ENCODE results near the gene MST1. TPM values are rescaled to one million over a fixed set of nuclear protein-coding genes. Genes with fewer than 3 reads are reported as not detected.
A peak's percentile ranks its signal among the peaks of the same experiment; 100 is the strongest.

The MST1 gene
- total and polyA plus RNA-seq, 2 of the 4 experiments (the other 2 are of a cell fraction): 1.3 to 13.0 TPM

GRCh38 chr3:49716169-49716568, 26.9 kb upstream of the MST1 start:
- Histone ChIP-seq H2BK15ac (ENCODE audit: low read depth, low read length) (no peak overlapping the region), H3K36me3 (ENCODE audit: control insufficient read depth, insufficient read depth, low read length) (peaks cover 17% of the 10 kb centered on the region), H2AFZ (replicated peaks; ENCODE audit: low read length, poor library complexity) (no peak overlapping the region), H3K9me3 (ENCODE audit: control insufficient read depth, insufficient read depth, low read length) (no peaks in the 10 kb centered on the region), H3K4me2 (ENCODE audit: low read depth, low read length) (no peak overlapping the region), H3K18ac (ENCODE audit: low read depth, low read length) (no peak overlapping the region), H2AK5ac (ENCODE audit: low read depth, low read length) (no peak overlapping the region), H3K14ac (replicated peaks; ENCODE audit: low read depth, low read length) (no peak overlapping the region), H4K5ac (ENCODE audit: low read depth, low read length) (no peak overlapping the region), H3K27me3 (ENCODE audit: control insufficient read depth, insufficient read depth, low read length) (no peaks in the 10 kb centered on the region), H3K56ac (ENCODE audit: extremely low read depth, insufficient read depth, low read length) (no peak overlapping the region), H3K27ac (ENCODE audit: insufficient read depth, low read length) (no peak overlapping the region), H4K8ac (ENCODE audit: low read depth in 2 of 2, low read length in 2 of 2) (no peak overlapping the region), H3K79me1 (ENCODE audit: low read depth in 1 of 2, low read length in 2 of 2) (peaks cover 4 to 15% of the 10 kb centered on the region in 2 experiments; a peak in 2 of 4 replicates), H2AK9ac (replicated peaks; ENCODE audit: low read depth, low read length, poor library complexity) (peak overlapping the region; percentile 66), H4K91ac (ENCODE audit: insufficient read depth, low read depth, low read length) (no peak overlapping the region), H2BK120ac (ENCODE audit: low read depth, low read length) (no peak overlapping the region), H3K4me1 (ENCODE audit: control insufficient read depth, insufficient read depth, low read length) (peaks cover 6% of the 10 kb centered on the region), H4K20me1 (ENCODE audit: insufficient read depth, low read length) (peaks cover 17% of the 10 kb centered on the region), H3K9me1 (ENCODE audit: insufficient read depth, low read length) (no peaks in the 10 kb centered on the region; the same call in 1 of the 2 replicates), H2BK20ac (ENCODE audit: low read depth, low read length) (no peak overlapping the region), H3K9ac (ENCODE audit: low read depth, low read length) (no peak overlapping the region), H2BK5ac (ENCODE audit: low read depth, low read length, poor library complexity, severe bottlenecking) (no peak overlapping the region), H3K4ac (ENCODE audit: low read depth, low read length) (no peak overlapping the region), H3K23ac (ENCODE audit: low read depth, low read length) (no peak overlapping the region), H3K4me3 (ENCODE audit: insufficient read depth, low read depth, low read length) (no peak overlapping the region)
- DNase-seq (no peak), ATAC-seq (ENCODE audit: low read depth) (no peak)
- BruUV-seq (replicated peaks): no TSS peak
- intact Hi-C loops (cut with micrococcal nuclease): no loop called here
- POLR2A ChIA-PET (ENCODE audit: unreplicated experiment): no interaction called here
- in situ Hi-C loops (cut with MboI; ENCODE audit: low sequenced_read_pairs): no loop called here
- no CpG with 5 or more reads among the region's 7 CpGs for WGBS, 2 experiments (ENCODE audit: extremely low coverage in 2 of 2, insufficient read length in 1 of 2)
- dilution Hi-C loops (cut with HindIII; ENCODE audit: low sequenced_read_pairs, unreplicated experiment): no loop called here
- CTCF ChIA-PET: interaction anchor here (0.6 kb wide), 1 partner anchor 310 kb away, joined by 3 read pairs; no protein-coding TSS in a partner anchor
- TF ChIP-seq CHD1 (IDR thresholded peaks at IDR 0.05; ENCODE audit: low read depth, low read length) (no peak), BHLHE40 (IDR thresholded peaks at IDR 0.05; ENCODE audit: low read depth, low read length) (no peak), USF2 (IDR thresholded peaks at IDR 0.05; ENCODE audit: low read depth, low read length) (no peak), CTCF (conservative IDR thresholded peaks at IDR 0.05; ENCODE audit: low read depth, low read length) (no peak), RAD21 (IDR thresholded peaks at IDR 0.05; ENCODE audit: low read length) (no peak), CEBPB (IDR thresholded peaks at IDR 0.05; ENCODE audit: low read depth, low read length) (no peak), MAFK (IDR thresholded peaks at IDR 0.05; ENCODE audit: low read depth, low read length) (no peak), RFX5 (IDR thresholded peaks at IDR 0.05; ENCODE audit: low read depth, low read length) (no peak), SMC3 (IDR thresholded peaks at IDR 0.05; ENCODE audit: low read depth, low read length) (no peak)
